Measurements from ENCODE around the gene CTCFL. TPM values are rescaled to one million over a fixed set of nuclear protein-coding genes. Genes with fewer than 3 reads are reported as not detected.

The CTCFL gene
- total and polyA plus RNA-seq, 7 donors = 0.36 TPM; not detected in 6

- no peak for DNase-seq
- Histone ChIP-seq H3K36me3 (no peaks in the 10 kb centered on the region), H3K9me3 (no peaks in the 10 kb centered on the region), H3K27ac (no peak overlapping the region), H3K4me3 (no peak overlapping the region), H3K27me3 (peaks cover 0 to 21% (median 0%) of the 10 kb centered on the region in 3 donors), H3K4me1 (no peaks in the 10 kb centered on the region)
- no peak for TF ChIP-seq EP300 (IDR thresholded peaks at IDR 0.05)
- no peak for TF ChIP-seq POLR2A (IDR thresholded peaks at IDR 0.05)
- no peak for TF ChIP-seq POLR2AphosphoS5 (IDR thresholded peaks at IDR 0.05)
- no peak for TF ChIP-seq CTCF (IDR thresholded peaks at IDR 0.05)
- intact Hi-C loops (cut with DNase I) = no loop called here
- WGBS, 2 donors = 95% methylated on average over 11 of the region's 11 CpGs
These were observed 1.2 kb downstream of the CTCFL start for GRCh38 chr20:57523782-57524181.

DNA sequence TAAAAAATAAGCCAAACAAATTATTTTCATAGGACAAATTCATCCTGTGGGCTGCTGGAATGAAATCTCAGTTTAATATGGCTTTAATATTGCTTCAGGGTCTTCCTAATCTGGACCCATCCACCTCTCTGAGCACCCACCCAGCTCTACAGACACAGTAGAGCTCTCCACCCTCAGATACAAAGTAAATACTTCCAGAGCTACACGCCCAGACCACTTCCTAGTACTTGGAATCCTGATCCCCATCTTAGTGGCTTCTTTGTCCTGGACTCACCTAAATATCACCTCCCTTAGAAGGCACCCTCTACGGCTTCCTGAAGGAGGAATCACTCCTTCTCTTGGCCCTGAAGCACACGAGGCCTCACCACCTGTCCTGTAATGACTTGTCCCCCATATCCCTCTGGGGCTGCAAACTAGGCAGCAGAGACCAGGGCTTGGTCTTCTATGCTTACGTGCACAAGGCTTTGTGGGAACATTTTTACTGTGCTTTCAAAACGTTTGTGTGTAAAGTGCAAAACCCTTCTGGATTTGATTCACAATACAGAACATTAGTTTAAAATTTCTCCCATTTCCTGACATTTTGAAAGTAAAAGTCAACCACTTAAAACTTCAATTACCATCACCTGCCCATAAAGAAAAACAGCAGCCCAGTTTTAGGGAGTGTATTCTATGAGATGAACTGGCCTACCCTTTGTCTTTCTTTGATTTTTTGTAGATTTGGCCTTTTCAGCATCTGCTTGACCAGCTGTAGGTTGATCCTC lies 2.4 kb downstream of the CTCFL start:
- DNase-seq = no peak
- 21 to 55% methylated on average over 5 of the region's 5 CpGs for WGBS, 2 donors
- Histone ChIP-seq H3K9me3 (no peaks in the 10 kb centered on the region), H3K4me3 (no peak overlapping the region), H3K4me1 (no peaks in the 10 kb centered on the region), H3K36me3 (no peaks in the 10 kb centered on the region), H3K27me3 (peaks cover 0 to 21% (median 0%) of the 10 kb centered on the region in 3 donors), H3K27ac (no peak overlapping the region)
- intact Hi-C loops (cut with DNase I) = no loop called here
- TF ChIP-seq EP300 (IDR thresholded peaks at IDR 0.05) = no peak
- no peak for TF ChIP-seq CTCF (IDR thresholded peaks at IDR 0.05)
- no peak for TF ChIP-seq POLR2AphosphoS5 (IDR thresholded peaks at IDR 0.05)
- TF ChIP-seq POLR2A (IDR thresholded peaks at IDR 0.05) = no peak

DNA sequence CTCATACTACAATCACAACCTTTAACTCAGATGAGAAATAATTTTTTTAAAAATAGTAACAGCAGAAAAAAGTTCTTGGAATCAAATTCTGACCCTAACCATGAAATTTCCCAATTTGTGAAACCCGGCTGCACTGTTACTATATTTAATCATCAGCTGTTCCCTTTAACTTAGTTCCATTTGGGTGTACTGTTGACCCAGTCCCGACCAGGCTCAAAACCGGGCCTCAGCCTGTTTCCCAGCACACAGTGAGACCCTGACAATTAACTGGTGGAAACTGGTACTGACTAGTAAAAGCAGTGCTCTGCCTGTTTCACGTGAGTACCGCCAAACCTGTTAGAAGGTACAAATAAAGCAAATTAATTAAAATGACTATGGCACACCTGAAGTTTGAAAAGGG lies 7.0 kb downstream of the CTCFL start:
- no peaks in the 10 kb centered on the region for H3K9me3 ChIP-seq
- H3K27me3 ChIP-seq = no peaks in the 10 kb centered on the region
- intact Hi-C loops (cut with DNase I) = no loop called here
- DNase-seq = no peak
- no peaks in the 10 kb centered on the region for H3K36me3 ChIP-seq
- WGBS, 2 donors = 89 to 92% methylated on average over 5 of the region's 5 CpGs
- H3K4me3 ChIP-seq = no peak overlapping the region
- H3K27ac ChIP-seq = no peak overlapping the region
- H3K4me1 ChIP-seq = peaks cover 0 to 9% (median 0%) of the 10 kb centered on the region in 4 donors
- TF ChIP-seq EP300 (IDR thresholded peaks at IDR 0.05) (no peak), CTCF (IDR thresholded peaks at IDR 0.05) (no peak), POLR2AphosphoS5 (IDR thresholded peaks at IDR 0.05) (no peak), POLR2A (IDR thresholded peaks at IDR 0.05) (no peak)

DNA sequence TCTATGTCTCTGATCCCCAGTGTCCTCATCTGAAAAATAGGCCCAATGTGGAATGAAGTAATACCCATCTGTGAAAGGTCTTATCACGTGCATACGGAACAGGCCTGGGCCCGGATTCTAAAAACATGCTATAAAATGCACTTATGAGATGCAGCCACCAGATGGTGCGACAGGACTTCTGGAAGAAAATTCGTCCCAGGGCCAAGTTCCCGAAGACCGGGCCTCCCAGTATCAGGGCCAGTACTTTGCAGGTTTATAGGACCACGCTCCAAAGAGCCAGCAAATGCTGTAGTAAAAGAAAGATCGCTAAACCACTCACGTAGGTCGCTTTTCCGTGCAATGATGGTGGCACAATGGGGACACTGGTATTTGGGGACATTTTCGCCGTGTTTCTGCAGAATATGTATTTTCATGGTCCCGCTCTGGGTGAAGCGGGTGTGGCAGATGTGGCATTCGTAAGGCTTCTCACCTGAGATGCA lies 10.6 kb downstream of the CTCFL start:
- Histone ChIP-seq H3K36me3 (no peaks in the 10 kb centered on the region), H3K4me3 (no peak overlapping the region), H3K27ac (no peak overlapping the region), H3K27me3 (no peaks in the 10 kb centered on the region), H3K4me1 (peaks cover 0 to 9% (median 0%) of the 10 kb centered on the region in 4 donors), H3K9me3 (no peaks in the 10 kb centered on the region)
- peak; percentile 90 for DNase-seq
- 35 to 45% methylated on average over 17 of the region's 17 CpGs for WGBS, 2 donors
- intact Hi-C loops (cut with DNase I) = loop anchor here (1.0 to 2.0 kb wide), 2 partner anchors 79 to 694 kb away; no protein-coding TSS in a partner anchor
- peak; percentile 58 to 89 (median 75) for TF ChIP-seq CTCF (IDR thresholded peaks at IDR 0.05)
- TF ChIP-seq POLR2AphosphoS5 (IDR thresholded peaks at IDR 0.05) = peak in 1 of 4 donors; percentile 13
- no peak for TF ChIP-seq POLR2A (IDR thresholded peaks at IDR 0.05)
- no peak for TF ChIP-seq EP300 (IDR thresholded peaks at IDR 0.05)

Data from sigmoid colon (tissue), 7 donors.